ENCODE results near the gene RBM18. TPM values are rescaled to one million over a fixed set of nuclear protein-coding genes. Genes with fewer than 3 reads are reported as not detected.

The RBM18 gene
- total RNA-seq, 1 experiment from 2014 or later = 19.2 TPM

DNA sequence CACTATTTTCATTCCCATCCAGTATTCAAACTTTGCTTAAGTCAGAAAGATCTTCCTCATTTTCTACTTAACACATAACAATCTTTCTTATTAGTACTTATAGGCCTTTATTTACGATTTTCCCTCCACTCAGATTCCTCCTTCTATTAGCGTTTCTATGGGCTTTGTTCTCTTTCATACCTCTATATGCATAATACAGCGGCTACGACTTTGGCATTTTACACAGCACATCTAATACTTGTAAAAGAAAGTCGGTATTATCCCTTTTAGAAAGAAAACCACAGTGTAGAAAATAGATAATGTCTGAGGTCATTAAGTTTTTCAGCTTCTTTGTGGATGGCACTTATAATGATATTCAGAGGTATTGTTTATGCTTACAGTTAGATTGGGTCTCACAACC, 8.4 kb downstream of the RBM18 start:
- Histone ChIP-seq H3K4me1 (ENCODE audit: control insufficient read depth, insufficient read depth, low read length) (no peaks in the 10 kb centered on the region), H3K36me3 (ENCODE audit: control insufficient read depth, insufficient read depth, low read length) (peaks cover 10% of the 10 kb centered on the region), H3K9me3 (ENCODE audit: control insufficient read depth, insufficient read depth, low read depth, low read length) (no peaks in the 10 kb centered on the region), H3K4me3 (ENCODE audit: low read depth in 2 of 2, low read length in 2 of 2) (no peak overlapping the region), H3K27ac (ENCODE audit: low read length) (no peak overlapping the region), H3K27me3 (ENCODE audit: control insufficient read depth, insufficient read depth, low read length) (no peaks in the 10 kb centered on the region)
- intact Hi-C loops (cut with micrococcal nuclease; ENCODE audit: unreplicated experiment) = no loop called here
- DNase-seq (ENCODE audit: low read depth, low spot score) (no peak), ATAC-seq (no peak)
- in situ Hi-C loops (cut with HindIII; ENCODE audit: low pct_unique_long_range_greater_than_20kb, low sequenced_read_pairs) = no loop called here
- TF ChIP-seq POLR2AphosphoS5 (IDR thresholded peaks at IDR 0.05; ENCODE audit: low read depth, low read length) (no peak), TCF7L2 (IDR thresholded peaks at IDR 0.05; ENCODE audit: low read depth, low read length) (no peak), SIN3A (IDR thresholded peaks at IDR 0.05; ENCODE audit: borderline replicate concordance, insufficient read depth, low read depth, low read length) (no peak)
- TF ChIP-seq, protein P1, sequence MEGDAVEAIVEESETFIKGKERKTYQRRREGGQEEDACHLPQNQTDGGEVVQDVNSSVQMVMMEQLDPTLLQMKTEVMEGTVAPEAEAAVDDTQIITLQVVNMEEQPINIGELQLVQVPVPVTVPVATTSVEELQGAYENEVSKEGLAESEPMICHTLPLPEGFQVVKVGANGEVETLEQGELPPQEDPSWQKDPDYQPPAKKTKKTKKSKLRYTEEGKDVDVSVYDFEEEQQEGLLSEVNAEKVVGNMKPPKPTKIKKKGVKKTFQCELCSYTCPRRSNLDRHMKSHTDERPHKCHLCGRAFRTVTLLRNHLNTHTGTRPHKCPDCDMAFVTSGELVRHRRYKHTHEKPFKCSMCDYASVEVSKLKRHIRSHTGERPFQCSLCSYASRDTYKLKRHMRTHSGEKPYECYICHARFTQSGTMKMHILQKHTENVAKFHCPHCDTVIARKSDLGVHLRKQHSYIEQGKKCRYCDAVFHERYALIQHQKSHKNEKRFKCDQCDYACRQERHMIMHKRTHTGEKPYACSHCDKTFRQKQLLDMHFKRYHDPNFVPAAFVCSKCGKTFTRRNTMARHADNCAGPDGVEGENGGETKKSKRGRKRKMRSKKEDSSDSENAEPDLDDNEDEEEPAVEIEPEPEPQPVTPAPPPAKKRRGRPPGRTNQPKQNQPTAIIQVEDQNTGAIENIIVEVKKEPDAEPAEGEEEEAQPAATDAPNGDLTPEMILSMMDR (IDR thresholded peaks at IDR 0.05) = no peak
- TF ChIP-seq, protein P2, sequence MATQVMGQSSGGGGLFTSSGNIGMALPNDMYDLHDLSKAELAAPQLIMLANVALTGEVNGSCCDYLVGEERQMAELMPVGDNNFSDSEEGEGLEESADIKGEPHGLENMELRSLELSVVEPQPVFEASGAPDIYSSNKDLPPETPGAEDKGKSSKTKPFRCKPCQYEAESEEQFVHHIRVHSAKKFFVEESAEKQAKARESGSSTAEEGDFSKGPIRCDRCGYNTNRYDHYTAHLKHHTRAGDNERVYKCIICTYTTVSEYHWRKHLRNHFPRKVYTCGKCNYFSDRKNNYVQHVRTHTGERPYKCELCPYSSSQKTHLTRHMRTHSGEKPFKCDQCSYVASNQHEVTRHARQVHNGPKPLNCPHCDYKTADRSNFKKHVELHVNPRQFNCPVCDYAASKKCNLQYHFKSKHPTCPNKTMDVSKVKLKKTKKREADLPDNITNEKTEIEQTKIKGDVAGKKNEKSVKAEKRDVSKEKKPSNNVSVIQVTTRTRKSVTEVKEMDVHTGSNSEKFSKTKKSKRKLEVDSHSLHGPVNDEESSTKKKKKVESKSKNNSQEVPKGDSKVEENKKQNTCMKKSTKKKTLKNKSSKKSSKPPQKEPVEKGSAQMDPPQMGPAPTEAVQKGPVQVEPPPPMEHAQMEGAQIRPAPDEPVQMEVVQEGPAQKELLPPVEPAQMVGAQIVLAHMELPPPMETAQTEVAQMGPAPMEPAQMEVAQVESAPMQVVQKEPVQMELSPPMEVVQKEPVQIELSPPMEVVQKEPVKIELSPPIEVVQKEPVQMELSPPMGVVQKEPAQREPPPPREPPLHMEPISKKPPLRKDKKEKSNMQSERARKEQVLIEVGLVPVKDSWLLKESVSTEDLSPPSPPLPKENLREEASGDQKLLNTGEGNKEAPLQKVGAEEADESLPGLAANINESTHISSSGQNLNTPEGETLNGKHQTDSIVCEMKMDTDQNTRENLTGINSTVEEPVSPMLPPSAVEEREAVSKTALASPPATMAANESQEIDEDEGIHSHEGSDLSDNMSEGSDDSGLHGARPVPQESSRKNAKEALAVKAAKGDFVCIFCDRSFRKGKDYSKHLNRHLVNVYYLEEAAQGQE (IDR thresholded peaks at IDR 0.05; ENCODE audit: insufficient read depth in 1 of 2, low read depth in 2 of 2, low read length in 1 of 2) = no peak
- POLR2A ChIA-PET = interaction anchor here (0.6 kb wide), 1 partner anchor 10 kb away, joined by 3 read pairs; no protein-coding TSS in a partner anchor
- BruUV-seq (replicated peaks) = TSS peak; percentile 20
- CTCF ChIA-PET = no interaction called here

DNA sequence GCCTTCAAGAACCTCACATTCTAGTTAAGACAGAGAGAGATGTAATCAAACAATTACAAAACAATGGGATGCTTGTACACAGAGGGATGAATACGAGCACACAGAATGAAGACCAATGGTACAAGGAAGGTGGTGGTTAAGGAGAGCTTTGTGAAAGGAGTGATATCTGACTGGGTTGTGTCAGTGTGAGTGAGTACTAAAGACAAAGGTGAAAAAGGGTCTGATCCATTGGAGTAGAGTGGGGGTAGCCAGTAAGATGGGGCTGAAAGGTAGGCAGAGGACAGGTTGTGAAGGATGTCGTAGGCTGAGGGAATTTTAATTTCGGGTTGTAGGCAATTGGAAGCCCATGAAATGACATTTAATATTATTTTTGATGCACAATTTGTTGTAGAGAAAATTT, 9.9 kb downstream of the RBM18 start:
- intact Hi-C loops (cut with micrococcal nuclease; ENCODE audit: unreplicated experiment) = no loop called here
- Histone ChIP-seq H3K4me1 (ENCODE audit: control insufficient read depth, insufficient read depth, low read length) (no peaks in the 10 kb centered on the region), H3K27ac (ENCODE audit: low read length) (no peak overlapping the region), H3K27me3 (ENCODE audit: control insufficient read depth, insufficient read depth, low read length) (no peaks in the 10 kb centered on the region), H3K36me3 (ENCODE audit: control insufficient read depth, insufficient read depth, low read length) (peaks cover 10% of the 10 kb centered on the region), H3K4me3 (ENCODE audit: low read depth in 2 of 2, low read length in 2 of 2) (no peak overlapping the region), H3K9me3 (ENCODE audit: control insufficient read depth, insufficient read depth, low read depth, low read length) (no peaks in the 10 kb centered on the region)
- no peak for ATAC-seq
- no peak for DNase-seq (ENCODE audit: low read depth, low spot score)
- CTCF ChIA-PET = interaction anchor here (0.5 kb wide), 1 partner anchor 111 kb away, joined by 6 read pairs; no protein-coding TSS in a partner anchor
- in situ Hi-C loops (cut with HindIII; ENCODE audit: low pct_unique_long_range_greater_than_20kb, low sequenced_read_pairs) = no loop called here
- BruUV-seq (replicated peaks) = no TSS peak
- TF ChIP-seq SIN3A (IDR thresholded peaks at IDR 0.05; ENCODE audit: borderline replicate concordance, insufficient read depth, low read depth, low read length) (no peak), TCF7L2 (IDR thresholded peaks at IDR 0.05; ENCODE audit: low read depth, low read length) (no peak), POLR2AphosphoS5 (IDR thresholded peaks at IDR 0.05; ENCODE audit: low read depth, low read length) (no peak)
- TF ChIP-seq, protein P2 (IDR thresholded peaks at IDR 0.05; ENCODE audit: insufficient read depth in 1 of 2, low read depth in 2 of 2, low read length in 1 of 2) = no peak
- TF ChIP-seq, protein P1 (IDR thresholded peaks at IDR 0.05) = no peak
- POLR2A ChIA-PET = no interaction called here

All from Panc1 (cell line).